ENCODE data around the gene HDGF. TPM values are rescaled to one million over a fixed set of nuclear protein-coding genes. Genes with fewer than 3 reads are reported as not detected.
A peak's percentile ranks its signal among the peaks of the same experiment; 100 is the strongest.

The HDGF gene
- total RNA-seq, 1 donor from 2014 or later, result 176 TPM

GRCh38 chr1:156750711-156751450 is 594 bp downstream of the HDGF start:
- Mint-ChIP-seq H3K27me3 (ENCODE audit: low read depth) (no peaks in the 10 kb centered on the region), H3K9me3 (no peaks in the 10 kb centered on the region), H3K27ac (peak overlapping the region; percentile 100), H3K36me3 (peaks cover 1% of the 10 kb centered on the region), H3K4me1 (peaks cover 51% of the 10 kb centered on the region), H3K4me3 (peak overlapping the region; percentile 84)
- DNase-seq (ENCODE audit: low spot score in 2 of 2, unreplicated experiment in 2 of 2), result peak; percentile 43 to 58
- TF ChIP-seq CTCF (IDR thresholded peaks at IDR 0.05; ENCODE audit: unreplicated experiment), result no peak

GRCh38 chr1:156750191-156750672 is 1.2 kb downstream of the HDGF start:
- TF ChIP-seq CTCF (IDR thresholded peaks at IDR 0.05; ENCODE audit: unreplicated experiment), result no peak
- H3K36me3 Mint-ChIP-seq, result peaks cover 6% of the 10 kb centered on the region
- no peaks in the 10 kb centered on the region for H3K9me3 Mint-ChIP-seq
- no peaks in the 10 kb centered on the region for H3K27me3 Mint-ChIP-seq (ENCODE audit: low read depth)
- peak overlapping the region; percentile 84 for H3K4me3 Mint-ChIP-seq
- peaks cover 56% of the 10 kb centered on the region for H3K4me1 Mint-ChIP-seq
- no peak for DNase-seq (ENCODE audit: low spot score in 2 of 2, unreplicated experiment in 2 of 2)
- peak overlapping the region; percentile 100 for H3K27ac Mint-ChIP-seq

GRCh38 chr1:156749419-156750118 is 1.9 kb downstream of the HDGF start:
- Mint-ChIP-seq H3K27me3 (ENCODE audit: low read depth) (no peaks in the 10 kb centered on the region), H3K27ac (peak overlapping the region; percentile 100), H3K36me3 (peaks cover 6% of the 10 kb centered on the region), H3K9me3 (no peaks in the 10 kb centered on the region), H3K4me3 (peak overlapping the region; percentile 84), H3K4me1 (peaks cover 56% of the 10 kb centered on the region)
- DNase-seq (ENCODE audit: low spot score in 2 of 2, unreplicated experiment in 2 of 2), result no peak
- no peak for TF ChIP-seq CTCF (IDR thresholded peaks at IDR 0.05; ENCODE audit: unreplicated experiment)

GRCh38 chr1:156748670-156749418 is 2.6 kb downstream of the HDGF start:
- H3K4me1 Mint-ChIP-seq, result peaks cover 56% of the 10 kb centered on the region
- DNase-seq (ENCODE audit: low spot score in 2 of 2, unreplicated experiment in 2 of 2), result no peak
- peak overlapping the region; percentile 84 for H3K4me3 Mint-ChIP-seq

More at GRCh38 chr1:156748670-156749418, 2.6 kb downstream of the HDGF start:
- Mint-ChIP-seq H3K36me3 (peaks cover 6% of the 10 kb centered on the region), H3K27me3 (ENCODE audit: low read depth) (no peaks in the 10 kb centered on the region), H3K27ac (peak overlapping the region; percentile 100), H3K9me3 (no peaks in the 10 kb centered on the region)
- TF ChIP-seq CTCF (IDR thresholded peaks at IDR 0.05; ENCODE audit: unreplicated experiment), result no peak
